ENCODE results near the gene PCDH9.

The PCDH9 gene

DNA sequence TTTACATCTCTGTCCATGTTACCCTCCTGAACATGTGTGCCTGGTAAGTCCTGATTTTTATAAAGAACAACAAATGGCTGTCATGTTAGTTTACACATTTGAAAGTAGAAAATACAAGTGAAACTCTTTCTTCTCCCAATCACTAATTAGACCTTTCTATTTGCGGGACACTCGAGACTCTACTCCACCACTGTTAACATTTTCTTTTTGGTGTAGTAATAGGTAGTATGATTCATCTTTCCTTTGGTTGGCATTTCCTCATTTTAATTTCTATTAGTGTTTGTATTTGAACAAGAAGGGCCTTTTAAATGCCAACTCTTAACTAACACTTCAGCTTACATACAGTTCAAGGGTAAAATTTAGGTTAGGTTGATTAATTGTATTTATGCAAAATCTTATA, 371.1 kb downstream of the PCDH9 start:
- no peak overlapping the region for H3K4me3 ChIP-seq (ENCODE audit: low read length)
- peak; percentile 52 for DNase-seq (ENCODE audit: low read depth)
- TF ChIP-seq, protein P1, sequence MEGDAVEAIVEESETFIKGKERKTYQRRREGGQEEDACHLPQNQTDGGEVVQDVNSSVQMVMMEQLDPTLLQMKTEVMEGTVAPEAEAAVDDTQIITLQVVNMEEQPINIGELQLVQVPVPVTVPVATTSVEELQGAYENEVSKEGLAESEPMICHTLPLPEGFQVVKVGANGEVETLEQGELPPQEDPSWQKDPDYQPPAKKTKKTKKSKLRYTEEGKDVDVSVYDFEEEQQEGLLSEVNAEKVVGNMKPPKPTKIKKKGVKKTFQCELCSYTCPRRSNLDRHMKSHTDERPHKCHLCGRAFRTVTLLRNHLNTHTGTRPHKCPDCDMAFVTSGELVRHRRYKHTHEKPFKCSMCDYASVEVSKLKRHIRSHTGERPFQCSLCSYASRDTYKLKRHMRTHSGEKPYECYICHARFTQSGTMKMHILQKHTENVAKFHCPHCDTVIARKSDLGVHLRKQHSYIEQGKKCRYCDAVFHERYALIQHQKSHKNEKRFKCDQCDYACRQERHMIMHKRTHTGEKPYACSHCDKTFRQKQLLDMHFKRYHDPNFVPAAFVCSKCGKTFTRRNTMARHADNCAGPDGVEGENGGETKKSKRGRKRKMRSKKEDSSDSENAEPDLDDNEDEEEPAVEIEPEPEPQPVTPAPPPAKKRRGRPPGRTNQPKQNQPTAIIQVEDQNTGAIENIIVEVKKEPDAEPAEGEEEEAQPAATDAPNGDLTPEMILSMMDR (IDR thresholded peaks at IDR 0.05; ENCODE audit: insufficient read depth, low read depth, low read length, missing control alignments) = no peak

DNA sequence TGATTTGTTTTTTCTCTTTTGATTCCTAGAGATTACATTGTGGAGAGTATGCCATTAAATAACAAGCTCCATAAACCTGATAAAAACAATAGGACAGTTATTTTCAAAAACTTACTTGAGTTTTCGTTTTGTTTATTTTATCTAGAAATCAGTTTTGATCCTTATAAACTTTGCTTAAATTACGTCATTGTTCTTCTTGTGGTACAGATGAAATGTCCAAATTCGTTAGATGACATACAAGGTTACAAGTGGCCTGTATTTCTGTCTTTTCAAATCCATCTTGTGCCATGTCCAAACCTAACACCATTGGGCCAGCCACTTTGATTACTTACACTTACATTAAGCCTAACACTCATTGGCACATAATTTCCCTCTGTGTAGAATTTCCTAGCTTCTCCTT, 372.0 kb downstream of the PCDH9 start:
- DNase-seq (ENCODE audit: low read depth) = no peak
- TF ChIP-seq, protein P1 (IDR thresholded peaks at IDR 0.05; ENCODE audit: insufficient read depth, low read depth, low read length, missing control alignments) = no peak
- no peak overlapping the region for H3K4me3 ChIP-seq (ENCODE audit: low read length)

DNA sequence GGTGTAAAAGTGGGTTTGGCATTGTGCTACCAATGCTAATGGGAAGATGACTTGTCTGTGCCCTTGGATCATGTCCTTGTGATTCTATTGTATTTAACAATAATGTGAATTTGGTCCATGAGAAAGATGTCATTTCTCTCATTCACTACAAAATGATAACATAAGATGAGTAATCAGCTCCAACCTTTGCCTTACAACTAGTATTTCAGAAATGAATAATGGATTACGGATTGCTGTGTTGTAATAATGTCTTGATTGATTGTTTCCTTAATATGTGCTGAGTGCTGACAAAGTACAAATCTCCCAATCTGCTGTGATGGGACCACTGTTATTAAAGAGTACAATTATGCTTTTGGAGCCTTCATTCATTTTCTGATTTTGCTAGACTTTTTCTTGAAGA, 375.0 kb downstream of the PCDH9 start:
- TF ChIP-seq, protein P1 (IDR thresholded peaks at IDR 0.05; ENCODE audit: insufficient read depth, low read depth, low read length, missing control alignments) = no peak

DNA sequence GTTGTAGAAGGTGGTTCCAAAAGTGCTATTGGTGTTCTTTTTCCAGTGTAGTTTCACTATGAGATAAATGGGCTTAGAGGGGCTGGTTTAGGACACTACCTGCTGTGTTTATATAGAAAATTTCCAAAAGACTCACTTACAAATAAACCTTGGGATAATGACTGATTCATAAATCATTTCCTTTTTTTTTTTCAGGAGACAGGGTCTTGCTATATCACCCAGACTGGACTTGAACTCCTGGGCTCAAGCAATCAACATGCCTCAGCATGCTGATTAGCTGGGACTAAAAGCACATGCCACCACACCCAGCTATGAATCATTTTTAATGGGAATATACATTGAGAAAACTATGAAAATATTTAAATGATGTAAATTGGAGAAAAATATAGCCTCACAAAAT, 376.6 kb downstream of the PCDH9 start:
- TF ChIP-seq, protein P1 (IDR thresholded peaks at IDR 0.05; ENCODE audit: insufficient read depth, low read depth, low read length, missing control alignments) = no peak
- no peak overlapping the region for H3K4me3 ChIP-seq (ENCODE audit: low read length)
- DNase-seq (ENCODE audit: low read depth) = peak; percentile 88

More for the DNA sequence above, 375.0 kb downstream of the PCDH9 start:
- no peak overlapping the region for H3K4me3 ChIP-seq (ENCODE audit: low read length)
- peak; percentile 70 for DNase-seq (ENCODE audit: low read depth)

DNA sequence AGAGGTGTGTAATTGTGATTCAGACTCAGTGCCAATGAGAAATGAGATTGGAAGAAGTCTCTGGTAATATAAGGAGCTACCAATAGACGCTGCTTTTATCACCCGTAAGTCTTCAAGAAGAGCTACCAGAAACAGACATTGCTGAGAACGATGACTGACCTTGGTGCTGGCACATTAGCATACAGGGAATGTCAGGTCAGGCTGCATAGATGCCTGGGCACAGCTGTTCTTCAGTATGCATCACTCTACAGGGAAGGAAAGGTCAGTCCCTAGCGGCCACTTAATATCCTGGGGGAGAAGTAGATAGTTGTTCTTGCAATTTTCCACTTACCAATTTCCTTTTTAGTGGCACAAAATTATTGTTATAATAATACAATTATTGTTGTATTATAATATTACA, 380.4 kb downstream of the PCDH9 start:
- no peak for DNase-seq (ENCODE audit: low read depth)
- TF ChIP-seq, protein P1 (IDR thresholded peaks at IDR 0.05; ENCODE audit: insufficient read depth, low read depth, low read length, missing control alignments) = no peak
- no peak overlapping the region for H3K4me3 ChIP-seq (ENCODE audit: low read length)

DNA sequence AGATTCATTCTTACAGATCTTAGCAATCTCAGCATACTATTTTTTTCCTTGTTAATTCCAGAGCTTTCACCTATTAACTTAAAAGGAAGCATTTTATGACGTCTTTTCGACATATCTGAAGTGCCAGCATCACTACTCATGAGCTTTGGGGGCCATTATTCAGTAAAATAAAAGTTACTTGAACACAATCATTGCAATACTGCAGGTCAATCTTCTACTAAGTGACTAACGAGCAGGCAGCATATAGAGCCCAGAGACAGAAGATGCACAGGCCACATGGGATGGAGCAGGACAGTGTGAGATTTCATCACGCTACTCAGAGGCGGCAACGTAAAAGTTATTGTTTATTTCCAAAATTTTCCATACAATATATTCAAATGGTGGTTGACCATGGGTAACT, 382.6 kb downstream of the PCDH9 start:
- no peak for DNase-seq (ENCODE audit: low read depth)
- no peak overlapping the region for H3K4me3 ChIP-seq (ENCODE audit: low read length)
- TF ChIP-seq, protein P1 (IDR thresholded peaks at IDR 0.05; ENCODE audit: insufficient read depth, low read depth, low read length, missing control alignments) = no peak

DNA sequence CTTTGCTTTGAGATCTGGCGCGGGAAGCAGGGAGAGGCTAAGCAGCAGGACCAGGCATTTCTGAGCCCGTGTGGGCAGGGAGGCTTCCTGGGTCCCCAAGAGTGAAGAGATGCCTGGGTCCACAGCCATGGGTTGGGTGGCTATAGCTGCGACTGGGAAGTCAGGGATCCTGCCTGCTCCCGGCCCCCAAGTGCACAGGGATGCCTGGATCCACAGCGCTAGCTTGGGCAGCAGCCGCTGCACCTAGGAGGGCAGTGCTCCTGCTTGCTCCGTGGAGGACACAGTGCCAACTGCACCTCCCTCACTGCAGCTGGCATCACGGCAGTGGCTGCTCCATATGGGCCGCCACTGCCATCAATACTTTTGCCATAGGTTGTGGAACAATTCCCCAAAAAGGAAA, 384.7 kb downstream of the PCDH9 start:
- TF ChIP-seq, protein P1 (IDR thresholded peaks at IDR 0.05; ENCODE audit: insufficient read depth, low read depth, low read length, missing control alignments) = no peak
- no peak overlapping the region for H3K4me3 ChIP-seq (ENCODE audit: low read length)

More for the DNA sequence above, 384.7 kb downstream of the PCDH9 start:
- DNase-seq (ENCODE audit: low read depth) = no peak

Data from epithelial cell of esophagus (primary cell).